Naive thymus-derived CD4-positive, alpha-beta T cell (primary cell): ENCODE data around the gene ANKRD2. TPM values are rescaled to one million over a fixed set of nuclear protein-coding genes. Genes with fewer than 3 reads are reported as not detected.

Experiments
- ATAC-seq: fragments of 150-1000 bp; cut with Tn5 transposase; 2 replicates; pipeline ENCODE4 v1.10.0; 2021; ENCODE audit warnings: mild to moderate bottlenecking, moderate library complexity
- CTCF ChIA-PET: fragments of 350-600 bp; sonication (Branson Sonifier 250); formaldehyde crosslinking; loops from one replicate; lab custom pipeline; 2021; ENCODE audit warnings: antibody characterized with exemption; lab: Charles Lee
- POLR2A ChIA-PET: fragments of 350-600 bp; sonication (Branson Sonifier 250); formaldehyde crosslinking; loops from one replicate; lab custom pipeline; 2021; ENCODE audit warnings: antibody characterized with exemption, inconsistent platforms; lab: Charles Lee
- DNase-seq, 9 donors: peaks; one replicate each; pipeline versions ENCODE4 v3.0.0 to v3.0.0-alpha.2; 2020 to 2022; ENCODE audit warnings: mixed read lengths in 1 of 9
- H3K27ac ChIP-seq: one replicate; pipeline ENCODE4 v1.7.0; 2013; ENCODE audit warnings: mild to moderate bottlenecking, low read depth, low read length, moderate library complexity
- H3K27me3 ChIP-seq, 2 donors: one replicate each; pipeline ENCODE4 v1.7.0; 2013; ENCODE audit warnings: low read length in 2 of 2, mild to moderate bottlenecking in 2 of 2, moderate library complexity in 2 of 2; ENCODE audit not compliant: control insufficient read depth in 2 of 2, insufficient read depth in 2 of 2
- H3K36me3 ChIP-seq, 3 experiments: 1 replicate in 2 of 3; 2 replicates in 1 of 3; pipeline ENCODE4 v1.7.0; 2013; ENCODE audit warnings: low read length in 3 of 3, mild to moderate bottlenecking in 3 of 3, moderate library complexity in 1 of 3; ENCODE audit not compliant: insufficient read depth in 3 of 3, control insufficient read depth in 2 of 3
- H3K4me1 ChIP-seq, 2 donors: one replicate each; pipeline ENCODE4 v1.7.0; 2013; ENCODE audit warnings: low read length in 2 of 2, mild to moderate bottlenecking in 2 of 2, moderate library complexity in 1 of 2; ENCODE audit not compliant: control insufficient read depth in 2 of 2, insufficient read depth in 2 of 2
- H3K4me3 ChIP-seq: 2 replicates; pipeline ENCODE4 v1.7.0; 2013; ENCODE audit warnings: mild to moderate bottlenecking, low read length
- H3K9me3 ChIP-seq, 3 experiments: 1 replicate in 2 of 3; 2 replicates in 1 of 3; pipeline ENCODE4 v1.7.0; 2013; ENCODE audit warnings: low read length in 3 of 3; ENCODE audit not compliant: control insufficient read depth in 2 of 3
- H3K27ac Mint-ChIP-seq, 9 donors: one replicate each; pipeline ENCODE4 v1.8.0; 2020 to 2022; ENCODE audit warnings: mixed read lengths in 9 of 9, mild to moderate bottlenecking in 8 of 9, moderate library complexity in 5 of 9, inconsistent platforms in 2 of 9
- H3K27me3 Mint-ChIP-seq, 5 donors: one replicate each; pipeline ENCODE4 v1.8.0; 2021 to 2022; ENCODE audit warnings: mixed read lengths in 5 of 5, mild to moderate bottlenecking in 1 of 5
- H3K36me3 Mint-ChIP-seq, 5 donors: one replicate each; pipeline ENCODE4 v1.8.0; 2020 to 2022; ENCODE audit warnings: mixed read lengths in 5 of 5, mild to moderate bottlenecking in 3 of 5, inconsistent platforms in 1 of 5
- H3K4me1 Mint-ChIP-seq, 7 donors: one replicate each; pipeline ENCODE4 v1.8.0; 2020 to 2022; ENCODE audit warnings: mixed read lengths in 7 of 7, mild to moderate bottlenecking in 3 of 7, inconsistent platforms in 1 of 7
- H3K4me3 Mint-ChIP-seq, 10 donors: one replicate each; pipeline ENCODE4 v1.8.0; 2020 to 2022; ENCODE audit warnings: mild to moderate bottlenecking in 10 of 10, mixed read lengths in 10 of 10, moderate library complexity in 6 of 10, inconsistent platforms in 2 of 10
- H3K9me3 Mint-ChIP-seq, 11 donors: one replicate each; pipeline ENCODE4 v1.8.0; 2020 to 2022; ENCODE audit warnings: mixed read lengths in 11 of 11, mild to moderate bottlenecking in 4 of 11, inconsistent platforms in 1 of 11, moderate library complexity in 1 of 11
- intact Hi-C, 2 donors: fragments of 100-400 bp; cut with micrococcal nuclease; formaldehyde crosslinking; loops; one replicate each; pipeline ENCODE4 v1.15.1; 2023
- polyA plus RNA-seq, 2 donors: library from polyadenylated mRNA; unstranded; fragments of 300-500 nt; fragmentation: Illumina TruSeq; gene quantifications; one replicate each; pipeline ENCODE4 v1.2.3, GENCODE V29; 2021
- total RNA-seq, 6 experiments: library from RNA in 5 of 6; stranded (reverse) in 5 of 6; gene quantifications; 1 replicate in 5 of 6; 2 replicates in 1 of 6; pipeline ENCODE4 v1.2.3 and lab custom pipeline; 2021 to 2026

ANKRD2 gene
- total and polyA plus RNA-seq, 7 experiments from 2014 or later = 0.22 TPM; not detected in 6

- no peaks in the 10 kb centered on the region for H3K9me3 Mint-ChIP-seq
- Histone ChIP-seq H3K27ac (no peak overlapping the region), H3K4me1 (no peaks in the 10 kb centered on the region), H3K9me3 (no peaks in the 10 kb centered on the region), H3K36me3 (no peaks in the 10 kb centered on the region), H3K27me3 (no peaks in the 10 kb centered on the region), H3K4me3 (no peak overlapping the region)
- peaks cover 0 to under 1% (median 0%) of the 10 kb centered on the region in 5 donors for H3K27me3 Mint-ChIP-seq
- no peaks in the 10 kb centered on the region for H3K4me1 Mint-ChIP-seq
- intact Hi-C loops = no loop called here
- POLR2A ChIA-PET = no interaction called here
- no peaks in the 10 kb centered on the region for H3K36me3 Mint-ChIP-seq
- no peak overlapping the region for H3K4me3 Mint-ChIP-seq
- DNase-seq (no peak), ATAC-seq (no peak)
- no peak overlapping the region for H3K27ac Mint-ChIP-seq
- CTCF ChIA-PET = no interaction called here
Measured at GRCh38 chr10:97600616-97601015, 28.0 kb downstream of the ANKRD2 start.

DNA sequence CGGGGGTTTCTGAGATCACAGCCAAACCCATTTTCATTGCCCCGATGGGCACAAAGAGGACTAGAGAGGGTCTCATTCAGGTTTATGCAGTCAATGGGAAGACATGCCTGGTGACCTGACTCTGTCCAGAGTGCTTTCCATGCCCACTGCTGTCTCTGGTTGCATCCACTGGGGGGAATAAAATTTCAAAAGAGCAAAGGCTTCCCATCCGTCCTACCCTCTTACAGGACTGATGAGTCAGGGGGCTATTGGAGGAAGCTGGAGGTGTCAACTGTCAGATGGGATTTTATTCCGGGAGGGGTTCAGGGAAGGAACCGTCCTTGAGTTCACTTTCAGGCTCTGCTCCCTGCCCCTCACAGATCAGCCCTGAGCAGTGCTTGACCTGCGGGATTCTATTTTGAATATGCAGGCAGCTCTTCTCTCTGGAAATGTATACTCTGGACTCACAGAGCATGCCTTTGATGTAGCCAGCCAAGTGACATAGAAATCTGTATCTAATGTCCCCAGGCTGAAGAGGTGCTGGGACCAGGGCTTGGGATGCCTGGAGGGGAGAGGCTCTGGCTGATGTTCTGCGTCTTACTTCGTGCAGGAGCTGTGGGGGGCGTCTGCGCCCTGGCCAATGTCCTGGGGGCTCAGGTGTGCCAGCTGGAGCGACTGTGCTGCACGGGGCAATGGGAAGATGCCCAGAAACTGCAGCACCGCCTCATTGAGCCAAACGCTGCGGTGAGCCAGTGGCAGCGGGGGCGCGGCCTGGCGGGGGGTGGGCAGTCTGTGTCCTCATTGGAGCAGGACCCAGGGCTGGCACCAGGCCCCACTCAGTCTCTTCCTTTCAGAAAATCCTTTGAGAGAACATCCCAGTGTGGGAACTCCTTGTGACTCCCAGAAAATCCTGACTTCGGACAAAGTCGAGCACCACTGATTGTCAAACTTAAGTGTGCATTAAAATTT lies 29.0 kb downstream of the ANKRD2 start:
- no peaks in the 10 kb centered on the region for H3K27me3 ChIP-seq
- no peaks in the 10 kb centered on the region for H3K36me3 ChIP-seq
- H3K36me3 Mint-ChIP-seq = no peaks in the 10 kb centered on the region
- ATAC-seq (no peak), DNase-seq (no peak)
- no peaks in the 10 kb centered on the region for H3K4me1 ChIP-seq
- CTCF ChIA-PET = no interaction called here
- no peak overlapping the region for H3K27ac ChIP-seq
- no peak overlapping the region for H3K4me3 ChIP-seq
- H3K9me3 ChIP-seq = no peaks in the 10 kb centered on the region
- POLR2A ChIA-PET = no interaction called here
- no peaks in the 10 kb centered on the region for H3K9me3 Mint-ChIP-seq
- H3K4me3 Mint-ChIP-seq = no peak overlapping the region
- H3K27me3 Mint-ChIP-seq = peaks cover 0 to 5% (median 2%) of the 10 kb centered on the region in 5 donors
- no peak overlapping the region for H3K27ac Mint-ChIP-seq
- intact Hi-C loops = no loop called here
- H3K4me1 Mint-ChIP-seq = no peaks in the 10 kb centered on the region

DNA sequence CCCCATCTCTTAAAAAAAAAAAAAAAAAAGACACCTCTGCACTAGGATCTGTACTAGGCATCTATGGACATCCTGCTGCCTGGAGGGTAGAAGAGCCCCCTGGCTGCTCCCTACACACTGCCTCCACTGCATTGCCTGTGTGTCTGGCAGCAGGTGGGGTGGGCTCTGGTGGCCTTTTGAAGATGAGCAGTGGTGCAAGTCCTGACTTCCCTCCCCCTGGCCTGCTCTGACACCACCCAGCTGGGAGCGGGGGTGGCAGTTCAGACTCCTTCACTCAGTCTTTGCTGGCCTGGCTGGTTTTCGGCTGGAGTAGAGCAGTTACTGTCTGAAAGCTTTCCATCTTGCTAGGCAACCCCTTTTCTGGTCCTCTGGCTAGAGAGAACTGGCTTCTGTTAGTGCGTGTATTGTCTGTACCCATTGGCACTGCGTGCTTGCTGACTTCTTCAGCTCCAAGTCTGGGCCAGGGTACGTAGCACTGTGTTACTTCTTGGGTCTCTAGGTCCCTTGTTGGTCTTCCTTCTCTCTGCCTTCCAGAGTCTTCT lies 34.6 kb downstream of the ANKRD2 start:
- intact Hi-C loops = no loop called here
- Mint-ChIP-seq H3K36me3 (no peaks in the 10 kb centered on the region), H3K27ac (no peak overlapping the region), H3K4me1 (no peaks in the 10 kb centered on the region), H3K4me3 (no peak overlapping the region), H3K9me3 (no peaks in the 10 kb centered on the region), H3K27me3 (peaks cover 0 to 8% (median 4%) of the 10 kb centered on the region in 5 donors)
- Histone ChIP-seq H3K27ac (no peak overlapping the region), H3K4me1 (no peaks in the 10 kb centered on the region), H3K36me3 (no peaks in the 10 kb centered on the region), H3K9me3 (no peaks in the 10 kb centered on the region), H3K27me3 (no peaks in the 10 kb centered on the region), H3K4me3 (no peak overlapping the region)
- CTCF ChIA-PET = no interaction called here
- DNase-seq = no peak
- ATAC-seq = no peak
- POLR2A ChIA-PET = no interaction called here

- Mint-ChIP-seq H3K4me3 (no peak overlapping the region), H3K4me1 (peaks cover 0 to 1% (median 0%) of the 10 kb centered on the region in 7 donors), H3K36me3 (no peaks in the 10 kb centered on the region), H3K9me3 (no peaks in the 10 kb centered on the region), H3K27ac (no peak overlapping the region), H3K27me3 (peaks cover 0 to 8% (median 4%) of the 10 kb centered on the region in 5 donors)
- intact Hi-C loops = no loop called here
- no peak overlapping the region for H3K4me3 ChIP-seq
- no peaks in the 10 kb centered on the region for H3K4me1 ChIP-seq
- DNase-seq = no peak
- no peak for ATAC-seq
- H3K9me3 ChIP-seq = no peaks in the 10 kb centered on the region
- ChIA-PET CTCF (no interaction called here), POLR2A (interaction anchor here (0.7 kb wide), 1 partner anchor 1322 kb away, joined by 3 read pairs; no protein-coding TSS in a partner anchor)
- no peaks in the 10 kb centered on the region for H3K36me3 ChIP-seq
- no peaks in the 10 kb centered on the region for H3K27me3 ChIP-seq
- no peak overlapping the region for H3K27ac ChIP-seq
Measured at GRCh38 chr10:97608991-97609561, 36.5 kb downstream of the ANKRD2 start.

DNA sequence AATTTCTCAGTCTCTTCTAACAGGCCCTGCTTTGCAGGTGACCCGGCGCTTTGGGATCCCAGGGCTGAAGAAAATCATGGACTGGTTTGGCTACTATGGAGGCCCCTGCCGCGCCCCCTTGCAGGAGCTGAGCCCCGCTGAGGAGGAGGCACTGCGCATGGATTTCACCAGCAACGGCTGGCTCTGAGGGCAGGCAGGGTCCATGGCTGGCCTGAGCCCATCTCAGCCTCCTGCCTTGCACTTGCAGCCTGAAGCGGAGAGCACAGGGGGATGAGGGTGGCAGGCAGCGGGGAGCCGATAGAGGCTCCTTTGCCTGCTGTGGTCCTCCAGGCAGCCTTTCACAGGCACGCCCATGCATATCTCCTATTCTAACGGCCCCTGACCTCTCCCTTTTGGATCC lies 38.9 kb downstream of the ANKRD2 start:
- Mint-ChIP-seq H3K27me3 (peaks cover 0 to 3% (median 2%) of the 10 kb centered on the region in 5 donors), H3K4me1 (peaks cover 0 to 1% (median 0%) of the 10 kb centered on the region in 7 donors), H3K9me3 (no peaks in the 10 kb centered on the region), H3K36me3 (peaks cover 0 to 4% (median 0%) of the 10 kb centered on the region in 5 donors), H3K27ac (no peak overlapping the region), H3K4me3 (no peak overlapping the region)
- no peak overlapping the region for H3K27ac ChIP-seq
- ChIA-PET POLR2A (no interaction called here), CTCF (no interaction called here)
- no peak for DNase-seq
- H3K27me3 ChIP-seq = no peaks in the 10 kb centered on the region
- H3K36me3 ChIP-seq = no peaks in the 10 kb centered on the region
- H3K9me3 ChIP-seq = no peaks in the 10 kb centered on the region
- H3K4me3 ChIP-seq = no peak overlapping the region
- intact Hi-C loops = loop anchor here in 1 of 2 donors (5.0 kb wide), 1 partner anchor 39 kb away; the partner anchor contains the start of gene ANKRD2
- H3K4me1 ChIP-seq = no peaks in the 10 kb centered on the region
- ATAC-seq = no peak

DNA sequence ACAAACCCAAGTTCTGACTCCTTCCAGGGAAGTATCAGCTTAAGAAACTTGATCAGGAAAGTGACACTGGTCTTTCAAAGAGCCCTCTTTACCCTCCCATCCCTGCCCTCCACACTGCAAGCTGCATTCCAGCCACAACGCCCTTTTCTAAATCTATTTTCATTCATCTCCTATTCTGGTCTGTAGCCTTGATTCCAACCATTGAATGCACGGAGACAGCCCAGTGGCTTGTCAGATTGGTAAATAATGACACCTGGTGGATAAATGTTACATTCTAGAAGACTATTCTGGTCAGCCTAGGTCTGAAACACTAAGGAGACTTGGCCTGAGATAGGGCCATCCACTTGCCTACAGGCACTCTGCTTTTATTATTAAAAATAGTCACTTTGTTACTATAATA lies 39.8 kb downstream of the ANKRD2 start:
- Mint-ChIP-seq H3K36me3 (peaks cover 0 to 7% (median 0%) of the 10 kb centered on the region in 5 donors), H3K27ac (no peak overlapping the region), H3K4me3 (no peak overlapping the region), H3K4me1 (peaks cover 0 to 1% (median 0%) of the 10 kb centered on the region in 7 donors), H3K27me3 (no peaks in the 10 kb centered on the region), H3K9me3 (no peaks in the 10 kb centered on the region)
- H3K4me1 ChIP-seq = no peaks in the 10 kb centered on the region
- H3K4me3 ChIP-seq = no peak overlapping the region
- H3K9me3 ChIP-seq = no peaks in the 10 kb centered on the region
- CTCF ChIA-PET = no interaction called here
- ATAC-seq (peak; percentile 47), DNase-seq (no peak)
- intact Hi-C loops = loop anchor here in 1 of 2 donors (5.0 kb wide), 1 partner anchor 40 kb away; the partner anchor contains the start of gene ANKRD2
- no peaks in the 10 kb centered on the region for H3K27me3 ChIP-seq
- POLR2A ChIA-PET = no interaction called here
- H3K27ac ChIP-seq = no peak overlapping the region
- H3K36me3 ChIP-seq = no peaks in the 10 kb centered on the region
